Panc1 (cell line): ENCODE data around the gene PARP11.

Experiments used
- CTCF ChIP-seq: fragments of 450-650 bp; IDR thresholded peaks from 2 replicates; pipeline ENCODE4 v1.5.1; 2017; ENCODE audit warnings: mild to moderate bottlenecking
- POLR2AphosphoS5 ChIP-seq: IDR thresholded peaks from 2 replicates; pipeline ENCODE4 v1.6.1; 2012; ENCODE audit warnings: mild to moderate bottlenecking, low read depth, low read length, moderate library complexity
- SIN3A ChIP-seq: IDR thresholded peaks from 2 replicates; pipeline ENCODE4 v1.6.1; 2012; ENCODE audit warnings: low read depth, mild to moderate bottlenecking, low read length, moderate library complexity, borderline replicate concordance; ENCODE audit not compliant: insufficient read depth
- TCF7L2 ChIP-seq: IDR thresholded peaks from 2 replicates; pipeline ENCODE4 v1.6.1; 2011; ENCODE audit warnings: mild to moderate bottlenecking, low read depth, low read length, inconsistent platforms
- TF ChIP-seq, protein P1 (sequence below), 2 experiments: IDR thresholded peaks; 2 replicates each; pipeline ENCODE4 v1.6.1; 2011 to 2012; ENCODE audit warnings: low read depth in 2 of 2, control low read depth in 1 of 2, low read length in 1 of 2, mild to moderate bottlenecking in 1 of 2, moderate library complexity in 1 of 2; ENCODE audit not compliant: insufficient read depth in 1 of 2

DNA sequence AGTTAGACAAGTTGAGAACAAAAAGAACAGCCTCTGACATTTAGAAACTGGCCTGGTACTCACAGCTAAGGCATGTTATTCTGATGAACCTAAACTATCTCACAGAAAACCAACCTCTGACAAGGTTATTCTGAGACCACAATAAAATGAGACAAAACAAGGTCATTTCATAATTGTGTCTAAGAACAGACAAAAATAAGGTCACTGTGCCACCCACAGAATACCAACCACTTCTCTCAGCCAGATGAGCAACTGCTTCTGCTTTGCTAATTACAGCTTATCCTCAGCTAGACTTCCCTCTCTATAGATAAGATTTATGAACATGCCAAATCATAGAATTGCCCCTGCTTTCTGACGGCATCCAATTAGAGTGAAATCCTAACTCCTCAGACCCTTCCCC lies 68.1 kb downstream of the PARP11 start:
- TF ChIP-seq CTCF (no peak), POLR2AphosphoS5 (no peak), SIN3A (no peak), TCF7L2 (no peak)
- TF ChIP-seq, protein P1, sequence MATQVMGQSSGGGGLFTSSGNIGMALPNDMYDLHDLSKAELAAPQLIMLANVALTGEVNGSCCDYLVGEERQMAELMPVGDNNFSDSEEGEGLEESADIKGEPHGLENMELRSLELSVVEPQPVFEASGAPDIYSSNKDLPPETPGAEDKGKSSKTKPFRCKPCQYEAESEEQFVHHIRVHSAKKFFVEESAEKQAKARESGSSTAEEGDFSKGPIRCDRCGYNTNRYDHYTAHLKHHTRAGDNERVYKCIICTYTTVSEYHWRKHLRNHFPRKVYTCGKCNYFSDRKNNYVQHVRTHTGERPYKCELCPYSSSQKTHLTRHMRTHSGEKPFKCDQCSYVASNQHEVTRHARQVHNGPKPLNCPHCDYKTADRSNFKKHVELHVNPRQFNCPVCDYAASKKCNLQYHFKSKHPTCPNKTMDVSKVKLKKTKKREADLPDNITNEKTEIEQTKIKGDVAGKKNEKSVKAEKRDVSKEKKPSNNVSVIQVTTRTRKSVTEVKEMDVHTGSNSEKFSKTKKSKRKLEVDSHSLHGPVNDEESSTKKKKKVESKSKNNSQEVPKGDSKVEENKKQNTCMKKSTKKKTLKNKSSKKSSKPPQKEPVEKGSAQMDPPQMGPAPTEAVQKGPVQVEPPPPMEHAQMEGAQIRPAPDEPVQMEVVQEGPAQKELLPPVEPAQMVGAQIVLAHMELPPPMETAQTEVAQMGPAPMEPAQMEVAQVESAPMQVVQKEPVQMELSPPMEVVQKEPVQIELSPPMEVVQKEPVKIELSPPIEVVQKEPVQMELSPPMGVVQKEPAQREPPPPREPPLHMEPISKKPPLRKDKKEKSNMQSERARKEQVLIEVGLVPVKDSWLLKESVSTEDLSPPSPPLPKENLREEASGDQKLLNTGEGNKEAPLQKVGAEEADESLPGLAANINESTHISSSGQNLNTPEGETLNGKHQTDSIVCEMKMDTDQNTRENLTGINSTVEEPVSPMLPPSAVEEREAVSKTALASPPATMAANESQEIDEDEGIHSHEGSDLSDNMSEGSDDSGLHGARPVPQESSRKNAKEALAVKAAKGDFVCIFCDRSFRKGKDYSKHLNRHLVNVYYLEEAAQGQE (IDR thresholded peaks at IDR 0.05; ENCODE audit: insufficient read depth in 1 of 2, low read depth in 2 of 2, low read length in 1 of 2): no peak
